ENCODE data around the gene RNF2. TPM values are rescaled to one million over a fixed set of nuclear protein-coding genes. Genes with fewer than 3 reads are reported as not detected.

Gene RNF2
- total RNA-seq, 1 experiment from 2014 or later, result 30.4 TPM

GRCh38 chr1:185144233-185144632 is 98.9 kb downstream of the RNF2 start:
- Histone ChIP-seq H3K27me3 (ENCODE audit: low read length) (no peaks in the 10 kb centered on the region), H3K9ac (ENCODE audit: low read length) (no peak overlapping the region), H3K36me3 (ENCODE audit: insufficient read depth, low read length) (peaks cover 47% of the 10 kb centered on the region), H3K4me2 (ENCODE audit: low read depth, low read length, poor library complexity, severe bottlenecking) (no peak overlapping the region), H3K4me3 (ENCODE audit: low read length) (no peak overlapping the region), H3K9me2 (replicated peaks; ENCODE audit: insufficient read depth, low read length) (no peaks in the 10 kb centered on the region), H4K20me1 (ENCODE audit: insufficient read depth, low read depth, low read length) (no peaks in the 10 kb centered on the region), H3K27ac (ENCODE audit: low read length) (no peak overlapping the region), H3K9me3 (ENCODE audit: low read length) (no peaks in the 10 kb centered on the region), H3K4me1 (ENCODE audit: low read length) (no peaks in the 10 kb centered on the region), H3K79me2 (ENCODE audit: low read length) (no peaks in the 10 kb centered on the region), H2AFZ (ENCODE audit: low read length) (no peak overlapping the region)
- no peak for DNase-seq

- Histone ChIP-seq H3K4me1 (ENCODE audit: low read length) (peaks cover 33% of the 10 kb centered on the region), H3K9me3 (ENCODE audit: low read length) (no peaks in the 10 kb centered on the region), H3K79me2 (ENCODE audit: low read length) (peaks cover 20% of the 10 kb centered on the region), H3K4me2 (ENCODE audit: low read depth, low read length, poor library complexity, severe bottlenecking) (no peak overlapping the region), H3K36me3 (ENCODE audit: insufficient read depth, low read length) (peaks cover 25% of the 10 kb centered on the region), H3K27me3 (ENCODE audit: low read length) (no peaks in the 10 kb centered on the region), H3K9ac (ENCODE audit: low read length) (no peak overlapping the region), H3K27ac (ENCODE audit: low read length) (no peak overlapping the region), H3K9me2 (replicated peaks; ENCODE audit: insufficient read depth, low read length) (no peaks in the 10 kb centered on the region), H4K20me1 (ENCODE audit: insufficient read depth, low read depth, low read length) (no peaks in the 10 kb centered on the region), H3K4me3 (ENCODE audit: low read length) (no peak overlapping the region), H2AFZ (ENCODE audit: low read length) (no peak overlapping the region)
- DNase-seq, result no peak
Observed at GRCh38 chr1:185151215-185151614, 105.9 kb downstream of the RNF2 start.

Small RNAs within 50 kb of the gene (small RNA-seq; reads per million reads assigned to genes)
- gene RNA5SP72, result 0.12 reads per million

Other genes starting within 250 kb of the RNF2 start
- gene NIBAN1, start 71.0 kb upstream of the RNF2 start, total RNA-seq (2014; rRNA removed; shearing (Covaris generic); ENCODE audit: low replicate concordance), result 26.1 and 31.2 TPM in 2 replicates
- gene TRMT1L, start 111.4 kb downstream of the RNF2 start, total RNA-seq (2014; rRNA removed; shearing (Covaris generic); ENCODE audit: low replicate concordance), result 20.0 and 26.1 TPM in 2 replicates
- 0.43 and 1.8 TPM in 2 replicates for gene SWT1, start 111.6 kb downstream of the RNF2 start, total RNA-seq (2014; rRNA removed; shearing (Covaris generic); ENCODE audit: low replicate concordance)

Measured in Karpas-422 (cell line).